AG09319 (cell line): Measurements from ENCODE around the gene RASGRF1.

Source experiments
- DNase-seq: peaks from one replicate; pipeline ENCODE4 v3.0.0-alpha.2; 2010; ENCODE audit warnings: low read depth; ENCODE audit errors: extremely low read depth
- TF ChIP-seq, protein P1 (sequence below): IDR thresholded peaks from 2 replicates; pipeline ENCODE4 v1.5.1; 2011; ENCODE audit warnings: low read depth, mild to moderate bottlenecking, inconsistent platforms, low read length, moderate library complexity

Gene RASGRF1

GRCh38 chr15:78955355-78955754 is 135.2 kb downstream of the RASGRF1 start:
- TF ChIP-seq, protein P1, sequence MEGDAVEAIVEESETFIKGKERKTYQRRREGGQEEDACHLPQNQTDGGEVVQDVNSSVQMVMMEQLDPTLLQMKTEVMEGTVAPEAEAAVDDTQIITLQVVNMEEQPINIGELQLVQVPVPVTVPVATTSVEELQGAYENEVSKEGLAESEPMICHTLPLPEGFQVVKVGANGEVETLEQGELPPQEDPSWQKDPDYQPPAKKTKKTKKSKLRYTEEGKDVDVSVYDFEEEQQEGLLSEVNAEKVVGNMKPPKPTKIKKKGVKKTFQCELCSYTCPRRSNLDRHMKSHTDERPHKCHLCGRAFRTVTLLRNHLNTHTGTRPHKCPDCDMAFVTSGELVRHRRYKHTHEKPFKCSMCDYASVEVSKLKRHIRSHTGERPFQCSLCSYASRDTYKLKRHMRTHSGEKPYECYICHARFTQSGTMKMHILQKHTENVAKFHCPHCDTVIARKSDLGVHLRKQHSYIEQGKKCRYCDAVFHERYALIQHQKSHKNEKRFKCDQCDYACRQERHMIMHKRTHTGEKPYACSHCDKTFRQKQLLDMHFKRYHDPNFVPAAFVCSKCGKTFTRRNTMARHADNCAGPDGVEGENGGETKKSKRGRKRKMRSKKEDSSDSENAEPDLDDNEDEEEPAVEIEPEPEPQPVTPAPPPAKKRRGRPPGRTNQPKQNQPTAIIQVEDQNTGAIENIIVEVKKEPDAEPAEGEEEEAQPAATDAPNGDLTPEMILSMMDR = no peak
- no peak for DNase-seq

DNA sequence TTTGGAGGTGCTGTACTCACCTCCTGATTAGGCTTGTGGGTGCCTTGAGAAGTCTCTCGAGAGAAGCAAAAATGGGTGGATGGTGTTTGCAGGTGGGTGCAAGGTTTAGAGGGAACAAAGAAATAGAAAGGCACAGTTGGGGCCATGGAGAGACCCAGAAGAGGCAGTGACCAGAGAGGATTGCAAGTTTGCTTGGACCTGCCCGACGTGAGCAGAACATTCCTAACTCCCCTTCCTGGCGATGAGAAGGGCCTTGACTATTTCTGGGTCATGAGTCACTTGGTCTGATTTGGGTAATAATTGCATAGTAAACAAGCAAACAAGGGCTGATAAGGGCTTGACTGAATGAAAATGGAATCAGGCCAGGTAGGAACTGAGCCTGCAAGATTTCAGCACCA is 138.7 kb downstream of the RASGRF1 start:
- DNase-seq = no peak
- TF ChIP-seq, protein P1 = no peak

GRCh38 chr15:78950902-78951840 is 139.4 kb downstream of the RASGRF1 start:
- TF ChIP-seq, protein P1 = peak; percentile 40
- DNase-seq = no peak

GRCh38 chr15:78950343-78950742 is 140.2 kb downstream of the RASGRF1 start:
- no peak for DNase-seq
- TF ChIP-seq, protein P1 = no peak

- TF ChIP-seq, protein P1 = no peak
- no peak for DNase-seq
These were observed 141.1 kb downstream of the RASGRF1 start for GRCh38 chr15:78949461-78949860.

- TF ChIP-seq, protein P1 = no peak
- no peak for DNase-seq
These were observed 143.1 kb downstream of the RASGRF1 start for GRCh38 chr15:78947506-78947905.

DNA sequence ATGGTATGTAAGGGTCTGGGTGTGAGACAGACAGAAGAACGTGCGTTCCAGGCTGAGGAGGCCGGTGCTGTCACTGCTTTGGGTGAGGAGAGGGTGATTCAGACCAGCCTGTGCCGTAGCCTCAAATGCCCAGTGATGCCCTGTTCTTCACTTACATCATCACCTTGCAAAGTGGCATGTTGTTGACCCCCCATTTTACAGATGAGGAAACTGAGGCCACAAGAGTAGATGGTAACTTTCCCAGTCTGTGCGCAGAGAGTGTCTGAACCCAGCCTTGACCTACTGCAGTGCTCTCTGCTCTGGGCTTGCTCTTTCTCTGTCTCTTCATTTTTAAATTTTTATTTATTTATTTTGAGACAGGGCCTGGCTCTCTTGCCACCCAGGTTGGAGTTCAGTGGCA is 144.1 kb downstream of the RASGRF1 start:
- TF ChIP-seq, protein P1 = no peak

More for the DNA sequence above, 144.1 kb downstream of the RASGRF1 start:
- no peak for DNase-seq
